ENCODE data around the gene EDEM3.
A peak's percentile ranks its signal among the peaks of the same experiment; 100 is the strongest.

EDEM3 gene

GRCh38 chr1:184672013-184672726 lies 82.5 kb downstream of the EDEM3 start:
- Mint-ChIP-seq H3K4me3 (no peak overlapping the region), H3K27ac (no peak overlapping the region), H3K27me3 (ENCODE audit: low read depth) (no peaks in the 10 kb centered on the region), H3K4me1 (no peaks in the 10 kb centered on the region), H3K9me3 (no peaks in the 10 kb centered on the region), H3K36me3 (ENCODE audit: low read depth) (no peaks in the 10 kb centered on the region)
- TF ChIP-seq CTCF (IDR thresholded peaks at IDR 0.05; ENCODE audit: unreplicated experiment in 3 of 3) = no peak

- H3K36me3 Mint-ChIP-seq (ENCODE audit: low read depth) = no peaks in the 10 kb centered on the region
- peaks cover 9% of the 10 kb centered on the region for H3K4me1 Mint-ChIP-seq
- H3K9me3 Mint-ChIP-seq = no peaks in the 10 kb centered on the region
- H3K27me3 Mint-ChIP-seq (ENCODE audit: low read depth) = peaks cover 8% of the 10 kb centered on the region
- H3K4me3 Mint-ChIP-seq = no peak overlapping the region
- no peak overlapping the region for H3K27ac Mint-ChIP-seq
- TF ChIP-seq CTCF (IDR thresholded peaks at IDR 0.05; ENCODE audit: unreplicated experiment in 3 of 3) = no peak
Measured at GRCh38 chr1:184669391-184669790, 85.3 kb downstream of the EDEM3 start.

- Mint-ChIP-seq H3K27me3 (ENCODE audit: low read depth) (peaks cover 14% of the 10 kb centered on the region), H3K4me1 (peaks cover 18% of the 10 kb centered on the region)
Measured at GRCh38 chr1:184665360-184665759, 89.3 kb downstream of the EDEM3 start.

GRCh38 chr1:184664661-184665060 lies 90.0 kb downstream of the EDEM3 start:
- Mint-ChIP-seq H3K4me1 (peaks cover 25% of the 10 kb centered on the region), H3K4me3 (no peak overlapping the region), H3K9me3 (no peaks in the 10 kb centered on the region), H3K36me3 (ENCODE audit: low read depth) (no peaks in the 10 kb centered on the region), H3K27me3 (ENCODE audit: low read depth) (peaks cover 14% of the 10 kb centered on the region), H3K27ac (no peak overlapping the region)
- TF ChIP-seq CTCF (IDR thresholded peaks at IDR 0.05; ENCODE audit: unreplicated experiment in 3 of 3) = no peak

More at GRCh38 chr1:184665360-184665759, 89.3 kb downstream of the EDEM3 start:
- Mint-ChIP-seq H3K27ac (no peak overlapping the region), H3K9me3 (no peaks in the 10 kb centered on the region), H3K36me3 (ENCODE audit: low read depth) (no peaks in the 10 kb centered on the region), H3K4me3 (no peak overlapping the region)
- TF ChIP-seq CTCF (IDR thresholded peaks at IDR 0.05; ENCODE audit: unreplicated experiment in 3 of 3) = no peak

GRCh38 chr1:184664042-184664660 lies 90.5 kb downstream of the EDEM3 start:
- peak; percentile 95 to 97 (median 95) for TF ChIP-seq CTCF (IDR thresholded peaks at IDR 0.05; ENCODE audit: unreplicated experiment in 3 of 3)
- Mint-ChIP-seq H3K36me3 (ENCODE audit: low read depth) (no peaks in the 10 kb centered on the region), H3K27ac (no peak overlapping the region), H3K4me3 (peak overlapping the region; percentile 39 to 75 (median 59)), H3K9me3 (no peaks in the 10 kb centered on the region), H3K4me1 (peaks cover 25% of the 10 kb centered on the region), H3K27me3 (ENCODE audit: low read depth) (peaks cover 14% of the 10 kb centered on the region)

- Mint-ChIP-seq H3K9me3 (no peaks in the 10 kb centered on the region), H3K4me3 (no peak overlapping the region), H3K27ac (peak overlapping the region in 2 of 3 experiments; percentile 9 to 13), H3K27me3 (ENCODE audit: low read depth) (peaks cover 14% of the 10 kb centered on the region), H3K4me1 (peaks cover 29% of the 10 kb centered on the region), H3K36me3 (ENCODE audit: low read depth) (no peaks in the 10 kb centered on the region)
- no peak for TF ChIP-seq CTCF (IDR thresholded peaks at IDR 0.05; ENCODE audit: unreplicated experiment in 3 of 3)
Measured at GRCh38 chr1:184661801-184662200, 92.9 kb downstream of the EDEM3 start.

All from nephron (organoid).